Measurements from ENCODE around the gene GABRR1.

The GABRR1 gene

GRCh38 chr6:89215391-89215790 lies 1.8 kb downstream of the GABRR1 start:
- no peak for DNase-seq (ENCODE audit: low read depth)

GRCh38 chr6:89214197-89214596 lies 3.0 kb downstream of the GABRR1 start:
- DNase-seq (ENCODE audit: low read depth): no peak

GRCh38 chr6:89212472-89212871 lies 4.7 kb downstream of the GABRR1 start:
- no peak for DNase-seq (ENCODE audit: low read depth)

GRCh38 chr6:89209457-89209856 lies 7.7 kb downstream of the GABRR1 start:
- DNase-seq (ENCODE audit: low read depth): no peak

GRCh38 chr6:89208551-89208950 lies 8.6 kb downstream of the GABRR1 start:
- no peak for DNase-seq (ENCODE audit: low read depth)

GRCh38 chr6:89205819-89206218 lies 11.3 kb downstream of the GABRR1 start:
- DNase-seq (ENCODE audit: low read depth): no peak

- no peak for DNase-seq (ENCODE audit: low read depth)
These were observed 13.1 kb downstream of the GABRR1 start for GRCh38 chr6:89204096-89204495.

GRCh38 chr6:89200706-89201215 lies 16.4 kb downstream of the GABRR1 start:
- no peak for DNase-seq (ENCODE audit: low read depth)

- DNase-seq (ENCODE audit: low read depth): no peak
These were observed 17.6 kb downstream of the GABRR1 start for GRCh38 chr6:89199579-89199978.

- no peak for DNase-seq (ENCODE audit: low read depth)
These were observed 18.9 kb downstream of the GABRR1 start for GRCh38 chr6:89198235-89198634.

GRCh38 chr6:89197141-89197540 lies 20.0 kb downstream of the GABRR1 start:
- no peak for DNase-seq (ENCODE audit: low read depth)

- no peak for DNase-seq (ENCODE audit: low read depth)
These were observed 22.6 kb downstream of the GABRR1 start for GRCh38 chr6:89194559-89194958.

GRCh38 chr6:89190741-89191140 lies 26.4 kb downstream of the GABRR1 start:
- DNase-seq (ENCODE audit: low read depth): no peak

- DNase-seq (ENCODE audit: low read depth): no peak
These were observed 29.7 kb downstream of the GABRR1 start for GRCh38 chr6:89187504-89187903.

- DNase-seq (ENCODE audit: low read depth): no peak
These were observed 30.4 kb downstream of the GABRR1 start for GRCh38 chr6:89186762-89187161.

- DNase-seq (ENCODE audit: low read depth): no peak
These were observed 32.8 kb downstream of the GABRR1 start for GRCh38 chr6:89184344-89184743.

GRCh38 chr6:89183294-89183693 lies 33.9 kb downstream of the GABRR1 start:
- no peak for DNase-seq (ENCODE audit: low read depth)

GRCh38 chr6:89180971-89181370 lies 36.2 kb downstream of the GABRR1 start:
- DNase-seq (ENCODE audit: low read depth): no peak

- DNase-seq (ENCODE audit: low read depth): no peak
These were observed 37.0 kb downstream of the GABRR1 start for GRCh38 chr6:89180112-89180511.

GRCh38 chr6:89173634-89174033 lies 43.5 kb downstream of the GABRR1 start:
- no peak for DNase-seq (ENCODE audit: low read depth)

- DNase-seq (ENCODE audit: low read depth): no peak
These were observed 45.0 kb downstream of the GABRR1 start for GRCh38 chr6:89172131-89172530.

- DNase-seq (ENCODE audit: low read depth): no peak
These were observed 55.1 kb downstream of the GABRR1 start for GRCh38 chr6:89162047-89162371.

- DNase-seq (ENCODE audit: low read depth): no peak
These were observed 55.7 kb downstream of the GABRR1 start for GRCh38 chr6:89161326-89162046.

- no peak for DNase-seq (ENCODE audit: low read depth)
These were observed 56.6 kb downstream of the GABRR1 start for GRCh38 chr6:89160331-89161092.

All from stimulated activated CD8-positive, alpha-beta memory T cell treated with anti-CD3 and anti-CD28 coated beads, Interleukin-7, amount 100 ng/mL, for 24 hours (primary cell).